ENCODE measurements around the gene CDH23. TPM values are rescaled to one million over a fixed set of nuclear protein-coding genes. Genes with fewer than 3 reads are reported as not detected.

CDH23 gene
- total RNA-seq, 2 donors from 2014 or later = 1.4 to 1.6 TPM

GRCh38 chr10:71656220-71656619 lies 259.5 kb downstream of the CDH23 start:
- H3K27me3 ChIP-seq = no peaks in the 10 kb centered on the region
- H3K9ac ChIP-seq (ENCODE audit: low read depth in 2 of 2, low read length in 2 of 2) = no peak overlapping the region
- no peak overlapping the region for H3K4me3 ChIP-seq
- no peaks in the 10 kb centered on the region for H3K9me3 ChIP-seq
- intact Hi-C loops (cut with DNase I) = no loop called here
- no peaks in the 10 kb centered on the region for H3K4me1 ChIP-seq
- H3K27ac ChIP-seq = no peak overlapping the region
- no peak for DNase-seq
- no peaks in the 10 kb centered on the region for H3K36me3 ChIP-seq
- no peak for TF ChIP-seq CTCF (IDR thresholded peaks at IDR 0.05)

GRCh38 chr10:71657604-71658466 lies 261.1 kb downstream of the CDH23 start:
- H3K27ac ChIP-seq = no peak overlapping the region
- no peak for DNase-seq
- intact Hi-C loops (cut with DNase I) = no loop called here
- H3K27me3 ChIP-seq = no peaks in the 10 kb centered on the region
- H3K4me3 ChIP-seq = no peak overlapping the region
- H3K9ac ChIP-seq (ENCODE audit: low read depth in 2 of 2, low read length in 2 of 2) = no peak overlapping the region
- no peaks in the 10 kb centered on the region for H3K4me1 ChIP-seq
- no peak for TF ChIP-seq CTCF (IDR thresholded peaks at IDR 0.05)
- no peaks in the 10 kb centered on the region for H3K36me3 ChIP-seq
- H3K9me3 ChIP-seq = no peaks in the 10 kb centered on the region

DNA sequence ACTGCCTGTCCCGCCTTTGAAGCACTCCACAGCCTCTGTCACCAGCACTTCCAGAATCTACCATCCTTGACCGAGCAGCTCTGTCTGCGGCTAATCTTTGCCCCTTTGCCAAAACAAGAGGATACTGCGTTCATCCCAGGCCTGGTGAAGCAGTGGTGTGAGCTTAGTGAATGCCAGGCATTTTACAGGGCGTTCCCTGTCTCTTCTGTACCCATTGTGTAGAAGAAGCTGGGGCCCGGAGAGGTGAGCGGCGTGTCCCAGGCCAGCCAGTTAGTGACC lies 261.7 kb downstream of the CDH23 start:
- no peak overlapping the region for H3K9ac ChIP-seq (ENCODE audit: low read depth in 2 of 2, low read length in 2 of 2)
- no peaks in the 10 kb centered on the region for H3K9me3 ChIP-seq
- H3K4me3 ChIP-seq = no peak overlapping the region
- H3K36me3 ChIP-seq = no peaks in the 10 kb centered on the region
- H3K27ac ChIP-seq = no peak overlapping the region
- intact Hi-C loops (cut with DNase I) = no loop called here
- no peaks in the 10 kb centered on the region for H3K27me3 ChIP-seq
- no peak for TF ChIP-seq CTCF (IDR thresholded peaks at IDR 0.05)
- no peaks in the 10 kb centered on the region for H3K4me1 ChIP-seq
- DNase-seq = no peak

GRCh38 chr10:71659111-71659634 lies 262.5 kb downstream of the CDH23 start:
- no peaks in the 10 kb centered on the region for H3K36me3 ChIP-seq
- no peak overlapping the region for H3K4me3 ChIP-seq
- peak overlapping the region; percentile 24 to 26 for H3K9ac ChIP-seq (ENCODE audit: low read depth in 2 of 2, low read length in 2 of 2)
- intact Hi-C loops (cut with DNase I) = no loop called here
- no peaks in the 10 kb centered on the region for H3K9me3 ChIP-seq
- no peaks in the 10 kb centered on the region for H3K4me1 ChIP-seq
- no peak for TF ChIP-seq CTCF (IDR thresholded peaks at IDR 0.05)
- H3K27me3 ChIP-seq = no peaks in the 10 kb centered on the region
- no peak overlapping the region for H3K27ac ChIP-seq
- DNase-seq = no peak

DNA sequence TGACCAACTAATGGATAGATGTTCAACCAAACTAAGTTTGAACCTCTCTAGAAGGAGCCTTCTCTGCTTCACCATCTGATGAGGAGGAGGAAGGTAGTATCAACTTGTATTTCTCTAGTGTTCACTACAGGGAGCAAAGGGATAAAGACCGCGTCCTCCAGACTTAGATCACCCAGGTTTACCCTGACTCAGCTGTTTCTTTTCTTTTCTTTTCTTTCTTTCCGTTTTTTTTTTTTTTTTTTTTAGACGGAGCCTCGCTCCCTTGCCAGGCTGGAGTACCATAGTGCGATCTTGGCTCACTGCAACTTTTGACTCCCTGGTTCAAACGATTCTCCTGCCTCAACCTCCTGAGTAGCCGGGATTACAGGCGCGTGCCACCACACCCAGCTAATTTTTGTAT lies 263.0 kb downstream of the CDH23 start:
- TF ChIP-seq CTCF (IDR thresholded peaks at IDR 0.05) = no peak
- Histone ChIP-seq H3K36me3 (no peaks in the 10 kb centered on the region), H3K27me3 (no peaks in the 10 kb centered on the region), H3K4me1 (no peaks in the 10 kb centered on the region), H3K4me3 (no peak overlapping the region), H3K27ac (no peak overlapping the region), H3K9ac (ENCODE audit: low read depth in 2 of 2, low read length in 2 of 2) (no peak overlapping the region), H3K9me3 (no peaks in the 10 kb centered on the region)
- DNase-seq = no peak
- intact Hi-C loops (cut with DNase I) = no loop called here

Measured in colonic mucosa (tissue), 4 donors.